ENCODE results near the gene TMEM138. TPM values are rescaled to one million over a fixed set of nuclear protein-coding genes. Genes with fewer than 3 reads are reported as not detected.

Gene TMEM138
- total and polyA plus RNA-seq, 4 donors: 24.6 to 64.4 (median 49.6) TPM

DNA sequence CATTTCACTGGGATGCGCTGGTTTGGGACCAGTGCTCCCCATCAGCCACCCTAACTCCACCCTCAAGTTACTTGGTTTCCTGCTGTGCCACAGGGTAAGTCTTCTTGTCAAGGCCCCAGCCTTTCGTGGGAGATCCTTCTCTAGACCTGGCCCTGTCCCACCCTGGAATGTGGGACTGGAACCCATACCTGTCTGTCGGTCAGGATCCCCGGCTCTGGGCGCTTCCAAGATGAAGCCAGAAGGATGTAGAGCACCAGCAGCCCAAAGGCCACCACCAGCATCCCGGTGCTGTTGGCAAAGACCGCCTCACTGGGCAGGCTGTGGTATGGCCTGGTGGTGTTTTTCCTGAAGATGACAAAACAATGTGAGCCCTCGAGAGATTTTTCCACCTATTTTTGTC, 11.4 kb upstream of the TMEM138 start:
- no peak for TF ChIP-seq CTCF (IDR thresholded peaks at IDR 0.05; ENCODE audit: control extremely low read depth, extremely low read depth)
- peaks cover 0 to 51% (median 14%) of the 10 kb centered on the region in 4 donors for H3K36me3 ChIP-seq (ENCODE audit: control insufficient read depth in 4 of 4, insufficient read depth in 4 of 4, low read length in 4 of 4)
- no peak overlapping the region for H3K4me3 ChIP-seq
- DNase-seq (no peak), ATAC-seq (ENCODE audit: insufficient read depth, low FRiP score) (no peak)
- no peak overlapping the region for H3K27ac ChIP-seq (ENCODE audit: low read depth in 1 of 2, low read length in 1 of 2)
- no peaks in the 10 kb centered on the region for H3K27me3 ChIP-seq (ENCODE audit: control insufficient read depth in 3 of 3, insufficient read depth in 3 of 3, low read length in 2 of 3)
- no peaks in the 10 kb centered on the region for H3K4me1 ChIP-seq (ENCODE audit: control insufficient read depth in 5 of 5, insufficient read depth in 5 of 5, low read length in 5 of 5)
- H3K9ac ChIP-seq (ENCODE audit: insufficient read depth in 1 of 2, low read length in 2 of 2): no peak overlapping the region
- H3K9me3 ChIP-seq (ENCODE audit: control insufficient read depth in 4 of 4, insufficient read depth in 3 of 4, low read length in 3 of 4): no peaks in the 10 kb centered on the region
- WGBS, 2 donors: 95 to 98% methylated on average over 8 of the region's 8 CpGs

- H3K4me3 ChIP-seq: no peak overlapping the region
- H3K4me1 ChIP-seq (ENCODE audit: control insufficient read depth in 5 of 5, insufficient read depth in 5 of 5, low read length in 5 of 5): no peaks in the 10 kb centered on the region
- H3K27ac ChIP-seq (ENCODE audit: low read depth in 1 of 2, low read length in 1 of 2): no peak overlapping the region
- peaks cover 0 to 51% (median 14%) of the 10 kb centered on the region in 4 donors for H3K36me3 ChIP-seq (ENCODE audit: control insufficient read depth in 4 of 4, insufficient read depth in 4 of 4, low read length in 4 of 4)
- no peak for TF ChIP-seq CTCF (IDR thresholded peaks at IDR 0.05; ENCODE audit: control extremely low read depth, extremely low read depth)
- H3K9ac ChIP-seq (ENCODE audit: insufficient read depth in 1 of 2, low read length in 2 of 2): no peak overlapping the region
- WGBS, 2 donors: 81 to 83% methylated on average over 8 of the region's 8 CpGs
- H3K9me3 ChIP-seq (ENCODE audit: control insufficient read depth in 4 of 4, insufficient read depth in 3 of 4, low read length in 3 of 4): no peaks in the 10 kb centered on the region
- ATAC-seq (ENCODE audit: insufficient read depth, low FRiP score) (no peak), DNase-seq (no peak)
- H3K27me3 ChIP-seq (ENCODE audit: control insufficient read depth in 3 of 3, insufficient read depth in 3 of 3, low read length in 2 of 3): no peaks in the 10 kb centered on the region
Measured at GRCh38 chr11:61352038-61352437, 10.1 kb upstream of the TMEM138 start.

DNA sequence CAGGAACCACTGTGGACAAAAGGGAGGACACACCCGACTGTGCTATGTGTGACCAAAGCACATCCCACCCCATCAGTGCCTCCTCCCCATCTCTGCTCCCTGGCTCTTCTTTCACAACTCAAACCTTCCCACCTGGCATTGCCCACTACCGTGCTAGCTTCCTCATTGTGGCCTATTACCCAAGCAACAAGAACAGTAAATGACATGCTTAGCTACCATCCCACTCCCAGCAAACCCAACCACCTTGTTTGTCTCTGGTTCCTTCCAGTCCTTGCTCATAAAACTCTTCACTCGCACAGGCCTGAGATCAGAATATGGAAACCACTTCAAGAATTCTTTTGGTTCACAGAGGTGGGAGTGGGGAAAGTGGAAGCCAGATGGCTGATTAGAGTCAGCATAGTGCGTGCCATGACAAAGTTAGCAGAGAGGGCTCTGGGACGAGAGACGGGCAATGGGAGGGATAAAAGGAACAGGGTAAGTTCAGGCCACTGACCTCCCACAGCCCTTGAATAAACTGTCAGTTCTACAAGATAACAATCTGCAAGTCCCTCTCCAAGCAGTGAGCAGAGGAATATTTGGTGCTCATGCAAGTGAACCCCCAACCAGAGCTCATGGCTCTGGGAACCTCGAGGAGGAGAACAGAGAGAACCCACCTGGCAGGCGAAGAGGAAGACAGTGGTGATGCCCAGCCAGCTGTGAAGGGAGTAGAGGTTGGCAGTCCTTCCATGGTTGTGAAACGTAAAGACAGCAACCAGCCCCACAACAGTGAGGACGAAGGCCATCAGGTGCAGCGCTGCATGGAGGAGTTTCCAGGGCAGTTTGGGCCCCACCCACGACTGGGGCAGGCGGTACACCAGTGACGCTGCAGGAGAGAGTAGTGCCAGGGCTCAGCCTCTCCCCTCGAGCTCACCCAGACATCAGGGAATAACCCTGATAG, 8.8 kb upstream of the TMEM138 start:
- no peaks in the 10 kb centered on the region for H3K27me3 ChIP-seq (ENCODE audit: control insufficient read depth in 3 of 3, insufficient read depth in 3 of 3, low read length in 2 of 3)
- no peak for ATAC-seq (ENCODE audit: insufficient read depth, low FRiP score)
- DNase-seq: no peak
- no peak overlapping the region for H3K27ac ChIP-seq (ENCODE audit: low read depth in 1 of 2, low read length in 1 of 2)
- 85 to 90% methylated on average over 15 of the region's 15 CpGs for WGBS, 2 donors
- H3K9me3 ChIP-seq (ENCODE audit: control insufficient read depth in 4 of 4, insufficient read depth in 3 of 4, low read length in 3 of 4): no peaks in the 10 kb centered on the region
- no peak overlapping the region for H3K9ac ChIP-seq (ENCODE audit: insufficient read depth in 1 of 2, low read length in 2 of 2)
- H3K36me3 ChIP-seq (ENCODE audit: control insufficient read depth in 4 of 4, insufficient read depth in 4 of 4, low read length in 4 of 4): peaks cover 0 to 49% (median 14%) of the 10 kb centered on the region in 4 donors
- H3K4me3 ChIP-seq: no peak overlapping the region
- H3K4me1 ChIP-seq (ENCODE audit: control insufficient read depth in 5 of 5, insufficient read depth in 5 of 5, low read length in 5 of 5): no peaks in the 10 kb centered on the region
- TF ChIP-seq CTCF (IDR thresholded peaks at IDR 0.05; ENCODE audit: control extremely low read depth, extremely low read depth): no peak
